Measurements from ENCODE around the gene HS6ST2. TPM values are rescaled to one million over a fixed set of nuclear protein-coding genes. Genes with fewer than 3 reads are reported as not detected.

HS6ST2 gene
- total RNA-seq, 1 experiment from 2014 or later = 8.1 TPM

GRCh38 chrX:132822634-132823012 lies 135.8 kb downstream of the HS6ST2 start:
- CTCF ChIA-PET = no interaction called here

GRCh38 chrX:132821974-132822633 lies 136.3 kb downstream of the HS6ST2 start:
- CTCF ChIA-PET = no interaction called here
- no peak for DNase-seq (ENCODE audit: low spot score)

More at GRCh38 chrX:132822634-132823012, 135.8 kb downstream of the HS6ST2 start:
- no peak overlapping the region for H3K27ac Mint-ChIP-seq
- no peaks in the 10 kb centered on the region for H3K36me3 Mint-ChIP-seq
- DNase-seq (ENCODE audit: low spot score) (no peak), ATAC-seq (no peak)
- no peaks in the 10 kb centered on the region for H3K27me3 Mint-ChIP-seq (ENCODE audit: low read depth)
- no peaks in the 10 kb centered on the region for H3K9me3 Mint-ChIP-seq
- no peak for TF ChIP-seq E2F4 (CRISPR knock-in tag; IDR thresholded peaks at IDR 0.05; ENCODE audit: borderline replicate concordance, low read depth)
- TF ChIP-seq OVOL2 (CRISPR knock-in tag; IDR thresholded peaks at IDR 0.05; ENCODE audit: borderline replicate concordance) = no peak
- TF ChIP-seq ETV6 (CRISPR knock-in tag; IDR thresholded peaks at IDR 0.05) = no peak
- TF ChIP-seq MXD4 (CRISPR knock-in tag; IDR thresholded peaks at IDR 0.05; ENCODE audit: borderline replicate concordance) = no peak
- no peak for TF ChIP-seq ZMAT4 (CRISPR knock-in tag; IDR thresholded peaks at IDR 0.05)
- no peak overlapping the region for H3K4me3 Mint-ChIP-seq
- H3K4me1 Mint-ChIP-seq = peaks cover 32% of the 10 kb centered on the region
- POLR2A ChIA-PET = no interaction called here

More at GRCh38 chrX:132821974-132822633, 136.3 kb downstream of the HS6ST2 start:
- Mint-ChIP-seq H3K4me3 (no peak overlapping the region), H3K4me1 (peaks cover 36% of the 10 kb centered on the region), H3K27ac (no peak overlapping the region), H3K36me3 (no peaks in the 10 kb centered on the region), H3K27me3 (ENCODE audit: low read depth) (no peaks in the 10 kb centered on the region), H3K9me3 (no peaks in the 10 kb centered on the region)
- no peak for ATAC-seq
- POLR2A ChIA-PET = no interaction called here
- TF ChIP-seq ZNF281 (CRISPR knock-in tag; IDR thresholded peaks at IDR 0.05) (no peak), USF1 (CRISPR knock-in tag; IDR thresholded peaks at IDR 0.05) (no peak), PRDM15 (CRISPR knock-in tag; IDR thresholded peaks at IDR 0.05) (no peak), ZNF512 (CRISPR knock-in tag; IDR thresholded peaks at IDR 0.05; ENCODE audit: borderline replicate concordance) (no peak), IRF1 (CRISPR knock-in tag; IDR thresholded peaks at IDR 0.05) (no peak), USF2 (CRISPR knock-in tag; IDR thresholded peaks at IDR 0.05) (no peak), ZNF138 (CRISPR knock-in tag; conservative IDR thresholded peaks at IDR 0.05) (no peak), NR3C1 (CRISPR knock-in tag; conservative IDR thresholded peaks at IDR 0.05; ENCODE audit: low read depth) (no peak), ZNF317 (CRISPR knock-in tag; IDR thresholded peaks at IDR 0.05; ENCODE audit: borderline replicate concordance, low read depth) (no peak), PREB (CRISPR knock-in tag; IDR thresholded peaks at IDR 0.05; ENCODE audit: borderline replicate concordance) (no peak), ZMAT4 (CRISPR knock-in tag; IDR thresholded peaks at IDR 0.05) (no peak), ZBTB21 (CRISPR knock-in tag; IDR thresholded peaks at IDR 0.05; ENCODE audit: borderline replicate concordance) (no peak)

Data from WTC11 (cell line).